ENCODE data around the gene DYSF. TPM values are rescaled to one million over a fixed set of nuclear protein-coding genes. Genes with fewer than 3 reads are reported as not detected.

Gene DYSF
- total RNA-seq, 1 experiment from 2014 or later, result 0.31 TPM

DNA sequence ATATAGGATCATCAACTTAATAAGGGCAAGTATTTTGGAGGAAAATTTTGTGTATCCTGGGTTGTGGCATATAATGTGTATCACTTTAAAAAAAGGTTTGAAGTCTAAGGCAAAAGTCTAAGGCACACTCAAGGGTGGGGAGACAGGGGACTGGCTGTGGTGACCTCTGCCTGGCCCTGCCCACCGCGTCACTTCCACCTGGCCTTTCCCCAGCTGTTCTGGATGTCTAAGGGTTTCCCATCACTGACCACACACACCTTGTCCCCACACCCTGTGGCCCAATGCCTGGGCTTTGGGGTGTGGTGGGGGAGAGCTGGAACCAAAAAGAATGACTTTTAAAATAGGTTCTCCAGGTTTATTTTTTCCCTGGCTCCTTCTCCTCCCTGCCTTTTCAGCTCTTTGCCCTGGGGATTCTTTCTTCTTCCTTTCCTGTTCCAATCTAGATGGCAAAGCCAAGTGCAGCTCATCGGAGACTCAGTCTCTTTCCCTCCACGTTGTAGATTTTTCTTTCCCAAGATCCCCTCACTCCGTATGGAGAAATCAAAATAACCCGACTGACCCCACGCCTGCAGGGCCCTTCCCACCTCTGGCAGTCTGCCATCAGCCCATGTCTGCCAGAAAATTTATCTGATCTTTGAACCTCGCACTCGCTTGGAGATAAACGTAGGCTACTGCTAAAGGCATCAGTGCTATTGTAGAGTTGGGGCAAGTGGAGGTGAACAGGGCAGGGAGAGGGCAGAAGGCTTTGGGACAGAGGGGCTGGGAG, 257.2 kb downstream of the DYSF start:
- DNase-seq (ENCODE audit: low read depth, low spot score), result no peak
- H3K27me3 ChIP-seq (ENCODE audit: control insufficient read depth, insufficient read depth, low read length), result no peaks in the 10 kb centered on the region
- CTCF ChIA-PET, result no interaction called here
- H3K4me1 ChIP-seq (ENCODE audit: control insufficient read depth, insufficient read depth, low read length), result no peaks in the 10 kb centered on the region
- no peaks in the 10 kb centered on the region for H3K36me3 ChIP-seq (ENCODE audit: control insufficient read depth, insufficient read depth, low read length)
- H3K27ac ChIP-seq (ENCODE audit: low read length), result no peak overlapping the region
- BruUV-seq (replicated peaks), result no TSS peak
- intact Hi-C loops (cut with micrococcal nuclease; ENCODE audit: unreplicated experiment) (no loop called here), in situ Hi-C loops (cut with HindIII; ENCODE audit: low pct_unique_long_range_greater_than_20kb, low sequenced_read_pairs) (no loop called here)
- no peak overlapping the region for H3K4me3 ChIP-seq (ENCODE audit: low read depth in 2 of 2, low read length in 2 of 2)
- H3K9me3 ChIP-seq (ENCODE audit: control insufficient read depth, insufficient read depth, low read depth, low read length), result no peaks in the 10 kb centered on the region
- POLR2A ChIA-PET, result no interaction called here
- ATAC-seq, result no peak
- TF ChIP-seq, protein P1, sequence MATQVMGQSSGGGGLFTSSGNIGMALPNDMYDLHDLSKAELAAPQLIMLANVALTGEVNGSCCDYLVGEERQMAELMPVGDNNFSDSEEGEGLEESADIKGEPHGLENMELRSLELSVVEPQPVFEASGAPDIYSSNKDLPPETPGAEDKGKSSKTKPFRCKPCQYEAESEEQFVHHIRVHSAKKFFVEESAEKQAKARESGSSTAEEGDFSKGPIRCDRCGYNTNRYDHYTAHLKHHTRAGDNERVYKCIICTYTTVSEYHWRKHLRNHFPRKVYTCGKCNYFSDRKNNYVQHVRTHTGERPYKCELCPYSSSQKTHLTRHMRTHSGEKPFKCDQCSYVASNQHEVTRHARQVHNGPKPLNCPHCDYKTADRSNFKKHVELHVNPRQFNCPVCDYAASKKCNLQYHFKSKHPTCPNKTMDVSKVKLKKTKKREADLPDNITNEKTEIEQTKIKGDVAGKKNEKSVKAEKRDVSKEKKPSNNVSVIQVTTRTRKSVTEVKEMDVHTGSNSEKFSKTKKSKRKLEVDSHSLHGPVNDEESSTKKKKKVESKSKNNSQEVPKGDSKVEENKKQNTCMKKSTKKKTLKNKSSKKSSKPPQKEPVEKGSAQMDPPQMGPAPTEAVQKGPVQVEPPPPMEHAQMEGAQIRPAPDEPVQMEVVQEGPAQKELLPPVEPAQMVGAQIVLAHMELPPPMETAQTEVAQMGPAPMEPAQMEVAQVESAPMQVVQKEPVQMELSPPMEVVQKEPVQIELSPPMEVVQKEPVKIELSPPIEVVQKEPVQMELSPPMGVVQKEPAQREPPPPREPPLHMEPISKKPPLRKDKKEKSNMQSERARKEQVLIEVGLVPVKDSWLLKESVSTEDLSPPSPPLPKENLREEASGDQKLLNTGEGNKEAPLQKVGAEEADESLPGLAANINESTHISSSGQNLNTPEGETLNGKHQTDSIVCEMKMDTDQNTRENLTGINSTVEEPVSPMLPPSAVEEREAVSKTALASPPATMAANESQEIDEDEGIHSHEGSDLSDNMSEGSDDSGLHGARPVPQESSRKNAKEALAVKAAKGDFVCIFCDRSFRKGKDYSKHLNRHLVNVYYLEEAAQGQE (IDR thresholded peaks at IDR 0.05; ENCODE audit: insufficient read depth in 1 of 2, low read depth in 2 of 2, low read length in 1 of 2), result no peak
- TF ChIP-seq SIN3A (IDR thresholded peaks at IDR 0.05; ENCODE audit: borderline replicate concordance, insufficient read depth, low read depth, low read length), result no peak
- TF ChIP-seq TCF7L2 (IDR thresholded peaks at IDR 0.05; ENCODE audit: low read depth, low read length), result no peak
- no peak for TF ChIP-seq CTCF (IDR thresholded peaks at IDR 0.05)
- TF ChIP-seq POLR2AphosphoS5 (IDR thresholded peaks at IDR 0.05; ENCODE audit: low read depth, low read length), result no peak

DNA sequence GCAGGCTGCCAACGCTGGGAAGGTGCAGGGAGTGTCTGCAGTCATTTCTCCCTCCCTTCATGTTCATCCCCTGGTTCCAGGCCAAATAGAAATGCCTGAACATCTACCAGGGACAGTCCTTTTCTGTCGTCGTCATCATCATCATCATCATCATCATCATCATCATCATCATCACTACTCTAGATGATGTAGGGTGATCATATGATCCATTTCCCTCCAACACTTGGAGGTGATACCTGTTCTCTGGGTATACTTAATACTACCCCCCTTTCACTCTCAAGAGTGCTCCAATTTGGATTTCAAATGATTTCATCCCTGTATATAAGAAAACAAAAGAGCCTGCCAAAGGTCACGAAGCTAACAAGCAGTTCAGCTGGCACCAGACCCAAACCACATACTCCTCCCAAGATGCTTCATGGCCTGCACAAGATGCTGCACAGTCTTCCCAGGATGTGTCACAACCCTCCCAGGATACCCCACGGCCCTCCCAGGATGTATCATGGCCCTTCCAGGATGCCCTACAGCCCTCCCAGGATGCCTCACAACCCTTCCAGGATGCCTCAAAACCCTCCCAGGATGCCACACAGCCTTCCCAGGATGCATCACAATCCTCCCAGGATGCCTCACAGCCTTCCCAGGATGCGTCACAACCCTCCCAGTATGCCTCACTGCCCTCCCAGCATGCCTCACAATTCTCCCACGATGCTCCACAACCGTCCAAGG, 257.9 kb downstream of the DYSF start:
- Histone ChIP-seq H3K27me3 (ENCODE audit: control insufficient read depth, insufficient read depth, low read length) (no peaks in the 10 kb centered on the region), H3K36me3 (ENCODE audit: control insufficient read depth, insufficient read depth, low read length) (no peaks in the 10 kb centered on the region), H3K9me3 (ENCODE audit: control insufficient read depth, insufficient read depth, low read depth, low read length) (no peaks in the 10 kb centered on the region), H3K4me1 (ENCODE audit: control insufficient read depth, insufficient read depth, low read length) (no peaks in the 10 kb centered on the region), H3K4me3 (ENCODE audit: low read depth in 2 of 2, low read length in 2 of 2) (no peak overlapping the region), H3K27ac (ENCODE audit: low read length) (no peak overlapping the region)
- in situ Hi-C loops (cut with HindIII; ENCODE audit: low pct_unique_long_range_greater_than_20kb, low sequenced_read_pairs), result no loop called here
- DNase-seq (ENCODE audit: low read depth, low spot score) (no peak), ATAC-seq (no peak)
- ChIA-PET POLR2A (no interaction called here), CTCF (no interaction called here)
- no TSS peak for BruUV-seq (replicated peaks)
- intact Hi-C loops (cut with micrococcal nuclease; ENCODE audit: unreplicated experiment), result no loop called here
- no peak for TF ChIP-seq POLR2AphosphoS5 (IDR thresholded peaks at IDR 0.05; ENCODE audit: low read depth, low read length)
- TF ChIP-seq SIN3A (IDR thresholded peaks at IDR 0.05; ENCODE audit: borderline replicate concordance, insufficient read depth, low read depth, low read length), result no peak
- TF ChIP-seq CTCF (IDR thresholded peaks at IDR 0.05), result no peak
- TF ChIP-seq, protein P1 (IDR thresholded peaks at IDR 0.05; ENCODE audit: insufficient read depth in 1 of 2, low read depth in 2 of 2, low read length in 1 of 2), result no peak
- TF ChIP-seq TCF7L2 (IDR thresholded peaks at IDR 0.05; ENCODE audit: low read depth, low read length), result no peak
